ENCODE results near the gene TRIM27. TPM values are rescaled to one million over a fixed set of nuclear protein-coding genes. Genes with fewer than 3 reads are reported as not detected.

The TRIM27 gene
- total RNA-seq, 1 experiment from 2014 or later = 79.8 TPM

GRCh38 chr6:28945349-28945748, 21.6 kb upstream of the TRIM27 start:
- POLR2A ChIA-PET = no interaction called here
- Mint-ChIP-seq H3K36me3 (peaks cover 6% of the 10 kb centered on the region), H3K27me3 (ENCODE audit: low read depth) (peaks cover 16% of the 10 kb centered on the region), H3K4me1 (peaks cover 36% of the 10 kb centered on the region), H3K4me3 (no peak overlapping the region), H3K27ac (no peak overlapping the region), H3K9me3 (peaks cover 8% of the 10 kb centered on the region)
- no peak for TF ChIP-seq SP1 (CRISPR knock-in tag; conservative IDR thresholded peaks at IDR 0.05)
- TF ChIP-seq ETV6 (CRISPR knock-in tag; IDR thresholded peaks at IDR 0.05) = no peak
- TF ChIP-seq TEAD4 (CRISPR knock-in tag; IDR thresholded peaks at IDR 0.05) = no peak
- no peak for TF ChIP-seq USF1 (CRISPR knock-in tag; IDR thresholded peaks at IDR 0.05)
- TF ChIP-seq OVOL2 (CRISPR knock-in tag; IDR thresholded peaks at IDR 0.05; ENCODE audit: borderline replicate concordance) = no peak
- no peak for TF ChIP-seq ZNF317 (CRISPR knock-in tag; IDR thresholded peaks at IDR 0.05; ENCODE audit: borderline replicate concordance, low read depth)
- TF ChIP-seq USF2 (CRISPR knock-in tag; IDR thresholded peaks at IDR 0.05) = no peak
- no peak for TF ChIP-seq ATF6 (CRISPR knock-in tag; IDR thresholded peaks at IDR 0.05)
- TF ChIP-seq PRDM15 (CRISPR knock-in tag; IDR thresholded peaks at IDR 0.05) = no peak
- no peak for TF ChIP-seq CBFB (CRISPR knock-in tag; IDR thresholded peaks at IDR 0.05; ENCODE audit: low read depth)
- TF ChIP-seq FOXP4 (CRISPR knock-in tag; IDR thresholded peaks at IDR 0.05) = no peak
- TF ChIP-seq RORB (CRISPR knock-in tag; IDR thresholded peaks at IDR 0.05) = no peak
- TF ChIP-seq HMGXB4 (CRISPR knock-in tag; IDR thresholded peaks at IDR 0.05) = no peak
- TF ChIP-seq ZNF671 (CRISPR knock-in tag; IDR thresholded peaks at IDR 0.05) = no peak
- no peak for TF ChIP-seq CDX4 (CRISPR knock-in tag; IDR thresholded peaks at IDR 0.05; ENCODE audit: borderline replicate concordance)
- TF ChIP-seq PREB (CRISPR knock-in tag; IDR thresholded peaks at IDR 0.05; ENCODE audit: borderline replicate concordance) = no peak
- no peak for TF ChIP-seq ATF3 (CRISPR knock-in tag; conservative IDR thresholded peaks at IDR 0.05)
- no peak for TF ChIP-seq ZNF281 (CRISPR knock-in tag; IDR thresholded peaks at IDR 0.05)
- ATAC-seq (no peak), DNase-seq (ENCODE audit: low spot score) (no peak)
- CTCF ChIA-PET = interaction anchor here (1.5 kb wide), 1 partner anchor 36 kb away, joined by 3 read pairs; no protein-coding TSS in a partner anchor
